HCT116 (cell line): ENCODE data around the gene OPN3. TPM values are rescaled to one million over a fixed set of nuclear protein-coding genes. Genes with fewer than 3 reads are reported as not detected.

Source experiments
- ATAC-seq: fragments of 200-7000 bp; cut with Tn5 transposase; 2 replicates; pipeline ENCODE4 v1.9.1; 2020; ENCODE audit warnings: mild to moderate bottlenecking, moderate library complexity
- BruUV-seq: library from RNA; stranded (reverse); fragments of 400-500 nt; replicated peaks from 2 replicates; lab custom pipeline; 2021; lab: Mats Ljungman, UMichigan
- CTCF ChIA-PET: fragments of 300-600 bp; sonication (Branson Sonifier 250); formaldehyde crosslinking; loops from one replicate; lab custom pipeline; 2021; ENCODE audit warnings: antibody characterized with exemption; lab: Charles Lee
- POLR2A ChIA-PET: fragments of 300-600, 350-600 bp; sonication (Branson Sonifier 250); formaldehyde crosslinking; loops from one replicate; lab custom pipeline; 2021; ENCODE audit warnings: antibody characterized with exemption; lab: Charles Lee
- RAD21 ChIA-PET, 2 experiments: fragments of 300-600 bp; sonication (Branson Sonifier 250); formaldehyde crosslinking; loops; one replicate each; lab custom pipeline; 2023; ENCODE audit warnings: low total read pairs in 2 of 2; ENCODE audit not compliant: uncharacterized antibody in 2 of 2, unreplicated experiment in 2 of 2, low non-redundant PET in 1 of 2; lab: Charles Lee
- DNase-seq: peaks from one replicate; pipeline ENCODE4 v3.0.0-alpha.2; 2010; ENCODE audit warnings: low read depth, low spot score
- H2AFZ ChIP-seq: fragments of 200-600 bp; shearing (Covaris generic), sonication (generic); 2 replicates; pipeline ENCODE4 v1.6.1; 2017; ENCODE audit warnings: low read depth, mixed run types, mixed read lengths, antibody characterized with exemption, low read length; ENCODE audit not compliant: poor library complexity, severe bottlenecking
- H3K27ac ChIP-seq: 2 replicates; pipeline ENCODE4 v1.5.1; 2012; ENCODE audit warnings: low read depth, low read length
- H3K27me3 ChIP-seq: fragments of 200-600 bp; sonication (generic); 2 replicates; pipeline ENCODE4 v1.6.1; 2016; ENCODE audit warnings: mixed run types, low read length, mixed read lengths; ENCODE audit not compliant: insufficient read depth
- H3K36me3 ChIP-seq, 2 experiments: fragments of 200-500 bp in 1 of 2; fragments of 200-600 bp in 1 of 2; sonication (Bioruptor generic) in 1 of 2; sonication (generic) in 1 of 2; 2 replicates each; pipeline versions ENCODE4 v1.5.1 to v1.6.1; 2014 to 2016; ENCODE audit warnings: low read length in 2 of 2, inconsistent platforms in 1 of 2, mixed read lengths in 1 of 2, mixed run types in 1 of 2; ENCODE audit not compliant: insufficient read depth in 2 of 2, control insufficient read depth in 1 of 2
- H3K4me1 ChIP-seq, 2 experiments: fragments of 200-600 bp in 1 of 2; sonication (generic) in 1 of 2; 2 replicates each; pipeline versions ENCODE4 v1.5.1 to v1.6.1; 2012 to 2017; ENCODE audit warnings: low read length in 2 of 2, inconsistent platforms in 1 of 2, mild to moderate bottlenecking in 1 of 2, mixed read lengths in 1 of 2, mixed run types in 1 of 2, moderate library complexity in 1 of 2; ENCODE audit not compliant: insufficient read depth in 2 of 2, control insufficient read depth in 1 of 2
- H3K4me2 ChIP-seq: fragments of 200-600 bp; sonication (generic); 2 replicates; pipeline ENCODE4 v1.6.1; 2017; ENCODE audit warnings: mixed run types, low read length, mixed read lengths
- H3K4me3 ChIP-seq, 2 experiments: fragments of 200-600 bp in 1 of 2; sonication (generic) in 1 of 2; replicated peaks in 1 of 2; 2 replicates each; pipeline ENCODE4 v1.5.1; 2011 to 2016; ENCODE audit warnings: low read length in 2 of 2, control low read depth in 1 of 2, low read depth in 1 of 2, mild to moderate bottlenecking in 1 of 2, mixed read lengths in 1 of 2, mixed run types in 1 of 2
- H3K79me2 ChIP-seq: fragments of 200-600 bp; sonication (generic); 2 replicates; pipeline ENCODE4 v1.6.1; 2017; ENCODE audit warnings: mild to moderate bottlenecking, mixed run types, low read length, moderate library complexity, mixed read lengths; ENCODE audit not compliant: insufficient read depth
- H3K9ac ChIP-seq: fragments of 200-600 bp; sonication (generic); 2 replicates; pipeline ENCODE4 v1.6.1; 2016; ENCODE audit warnings: low read length, mixed read lengths
- H3K9me2 ChIP-seq: fragments of 200-600 bp; sonication (generic), shearing (Covaris generic); 2 replicates; pipeline ENCODE4 v1.6.1; 2017; ENCODE audit warnings: mixed run types, mild to moderate bottlenecking, moderate library complexity; ENCODE audit not compliant: insufficient read depth
- H3K9me3 ChIP-seq, 2 experiments: fragments of 200-500 bp in 1 of 2; fragments of 200-600 bp in 1 of 2; sonication (Bioruptor generic) in 1 of 2; sonication (generic) in 1 of 2; 2 replicates each; pipeline ENCODE4 v1.6.1; 2014 to 2017; ENCODE audit warnings: low read length in 2 of 2, mixed read lengths in 2 of 2, inconsistent platforms in 1 of 2, low read depth in 1 of 2, mild to moderate bottlenecking in 1 of 2, mixed run types in 1 of 2, moderate library complexity in 1 of 2; ENCODE audit not compliant: control insufficient read depth in 1 of 2, insufficient read depth in 1 of 2
- H4K20me1 ChIP-seq: fragments of 200-600 bp; sonication (generic), shearing (Covaris generic); 2 replicates; pipeline ENCODE4 v1.6.1; 2017; ENCODE audit warnings: mixed run types, mild to moderate bottlenecking, moderate library complexity; ENCODE audit not compliant: insufficient read depth
- CBX3 ChIP-seq: IDR thresholded peaks from 2 replicates; pipeline ENCODE4 v1.6.1; 2012; ENCODE audit warnings: low read depth
- CEBPB ChIP-seq: IDR thresholded peaks from 2 replicates; pipeline ENCODE4 v1.6.1; 2012; ENCODE audit warnings: low read depth
- EGR1 ChIP-seq: IDR thresholded peaks from 2 replicates; pipeline ENCODE4 v1.6.1; 2012; ENCODE audit warnings: low read depth
- ELF1 ChIP-seq: IDR thresholded peaks from 2 replicates; pipeline ENCODE4 v1.6.1; 2012; ENCODE audit warnings: low read depth, borderline replicate concordance
- FOSL1 ChIP-seq: IDR thresholded peaks from 2 replicates; pipeline ENCODE4 v1.6.1; 2012; ENCODE audit warnings: low read depth
- JUND ChIP-seq: IDR thresholded peaks from 2 replicates; pipeline ENCODE4 v1.6.1; 2012
- POLR2AphosphoS5 ChIP-seq: IDR thresholded peaks from 2 replicates; pipeline ENCODE4 v1.6.1; 2011; ENCODE audit warnings: mild to moderate bottlenecking, low read depth, low read length, moderate library complexity
- RAD21 ChIP-seq: IDR thresholded peaks from 2 replicates; pipeline ENCODE4 v1.6.1; 2012; ENCODE audit warnings: low read depth, mild to moderate bottlenecking
- SIN3A ChIP-seq: IDR thresholded peaks from 2 replicates; pipeline ENCODE4 v1.6.1; 2012; ENCODE audit warnings: low read depth
- TCF7L2 ChIP-seq: IDR thresholded peaks from 2 replicates; pipeline ENCODE4 v1.7.0; 2011; ENCODE audit warnings: borderline replicate concordance, inconsistent platforms; ENCODE audit not compliant: insufficient read depth, insufficient read length; ENCODE audit errors: extremely low read depth
- YY1 ChIP-seq: IDR thresholded peaks from 2 replicates; pipeline ENCODE4 v1.6.1; 2011; ENCODE audit warnings: low read length, low read depth, moderate library complexity, mild to moderate bottlenecking; ENCODE audit not compliant: insufficient replicate concordance; ENCODE audit errors: extremely low read depth
- ZFX ChIP-seq: fragments of 450-650 bp; IDR thresholded peaks from 2 replicates; pipeline ENCODE4 v1.6.1; 2017
- intact Hi-C: fragments of 100-400 bp; cut with micrococcal nuclease; formaldehyde crosslinking; loops from 2 replicates; pipeline ENCODE4 v1.10.0; 2022
- total RNA-seq: library from RNA; stranded (reverse); gene quantifications from one replicate; pipeline ENCODE4 v1.2.1, GENCODE V29; 2021; ENCODE audit not compliant: unreplicated experiment
- TF ChIP-seq, protein P1 (sequence below), 3 experiments: fragments of 200-600 bp in 1 of 3; sonication (generic) in 1 of 3; IDR thresholded peaks in 2 of 3; conservative IDR thresholded peaks in 1 of 3; 2 replicates each; pipeline ENCODE4 v1.5.1; 2012 to 2017; ENCODE audit warnings: low read depth in 2 of 3, low read length in 2 of 3, antibody characterized with exemption in 1 of 3, borderline replicate concordance in 1 of 3, control low read depth in 1 of 3, mild to moderate bottlenecking in 1 of 3, mixed read lengths in 1 of 3, mixed run types in 1 of 3, moderate library complexity in 1 of 3; ENCODE audit not compliant: insufficient read depth in 1 of 3
- TF ChIP-seq, protein P2 (sequence below): IDR thresholded peaks from 2 replicates; pipeline ENCODE4 v1.6.1; 2012
- TF ChIP-seq, protein P3 (sequence below): IDR thresholded peaks from 2 replicates; pipeline ENCODE4 v1.6.1; 2012

The OPN3 gene
- total RNA-seq, 1 experiment from 2014 or later, result 6.1 TPM

DNA sequence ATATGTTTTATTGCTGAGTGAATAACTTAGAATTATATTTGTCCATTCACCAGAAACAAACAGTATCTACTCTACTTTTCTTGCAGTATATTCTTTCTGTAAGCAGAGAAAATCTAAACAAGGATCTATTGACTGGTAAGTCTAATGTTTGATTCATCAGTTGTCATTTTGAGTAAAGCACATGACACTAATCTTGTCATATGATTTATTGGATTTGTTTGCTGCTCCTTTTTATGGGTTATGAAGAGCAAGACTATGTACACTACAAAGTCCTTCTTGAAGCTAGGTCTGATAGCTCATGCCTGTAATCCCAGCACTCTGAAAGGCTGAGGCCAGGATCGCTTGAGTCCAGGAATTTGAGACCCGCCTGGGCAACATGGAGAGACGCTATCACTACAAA, 84.6 kb downstream of the OPN3 start:
- no peak for ATAC-seq
- no peak overlapping the region for H3K4me3 ChIP-seq
- H3K4me2 ChIP-seq, result no peak overlapping the region
- no peaks in the 10 kb centered on the region for H3K79me2 ChIP-seq
- H3K4me1 ChIP-seq, result no peaks in the 10 kb centered on the region
- RAD21 ChIA-PET, result no interaction called here
- intact Hi-C loops, result no loop called here
- TF ChIP-seq EGR1, result no peak
- TF ChIP-seq, protein P1, sequence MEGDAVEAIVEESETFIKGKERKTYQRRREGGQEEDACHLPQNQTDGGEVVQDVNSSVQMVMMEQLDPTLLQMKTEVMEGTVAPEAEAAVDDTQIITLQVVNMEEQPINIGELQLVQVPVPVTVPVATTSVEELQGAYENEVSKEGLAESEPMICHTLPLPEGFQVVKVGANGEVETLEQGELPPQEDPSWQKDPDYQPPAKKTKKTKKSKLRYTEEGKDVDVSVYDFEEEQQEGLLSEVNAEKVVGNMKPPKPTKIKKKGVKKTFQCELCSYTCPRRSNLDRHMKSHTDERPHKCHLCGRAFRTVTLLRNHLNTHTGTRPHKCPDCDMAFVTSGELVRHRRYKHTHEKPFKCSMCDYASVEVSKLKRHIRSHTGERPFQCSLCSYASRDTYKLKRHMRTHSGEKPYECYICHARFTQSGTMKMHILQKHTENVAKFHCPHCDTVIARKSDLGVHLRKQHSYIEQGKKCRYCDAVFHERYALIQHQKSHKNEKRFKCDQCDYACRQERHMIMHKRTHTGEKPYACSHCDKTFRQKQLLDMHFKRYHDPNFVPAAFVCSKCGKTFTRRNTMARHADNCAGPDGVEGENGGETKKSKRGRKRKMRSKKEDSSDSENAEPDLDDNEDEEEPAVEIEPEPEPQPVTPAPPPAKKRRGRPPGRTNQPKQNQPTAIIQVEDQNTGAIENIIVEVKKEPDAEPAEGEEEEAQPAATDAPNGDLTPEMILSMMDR (IDR thresholded peaks at IDR 0.05 in 2 of 3, conservative IDR thresholded peaks at IDR 0.05 in 1 of 3; ENCODE audit: borderline replicate concordance in 1 of 3, insufficient read depth in 1 of 3, low read depth in 2 of 3, low read length in 2 of 3), result no peak
- no peak for TF ChIP-seq SIN3A
- no peak for TF ChIP-seq ZFX
- TF ChIP-seq POLR2AphosphoS5, result no peak
- no peak for TF ChIP-seq CEBPB
- no peak for TF ChIP-seq RAD21
- no peaks in the 10 kb centered on the region for H3K36me3 ChIP-seq
- POLR2A ChIA-PET, result no interaction called here
- H3K27me3 ChIP-seq, result no peaks in the 10 kb centered on the region
- no TSS peak for BruUV-seq
- no peak overlapping the region for H2AFZ ChIP-seq
- H3K9me2 ChIP-seq, result no peaks in the 10 kb centered on the region; the same call in 1 of the 2 replicates
- H3K9ac ChIP-seq, result no peak overlapping the region
- H4K20me1 ChIP-seq, result no peaks in the 10 kb centered on the region
- no peak overlapping the region for H3K27ac ChIP-seq
- CTCF ChIA-PET, result no interaction called here
- H3K9me3 ChIP-seq, result no peaks in the 10 kb centered on the region
- no peak for DNase-seq

DNA sequence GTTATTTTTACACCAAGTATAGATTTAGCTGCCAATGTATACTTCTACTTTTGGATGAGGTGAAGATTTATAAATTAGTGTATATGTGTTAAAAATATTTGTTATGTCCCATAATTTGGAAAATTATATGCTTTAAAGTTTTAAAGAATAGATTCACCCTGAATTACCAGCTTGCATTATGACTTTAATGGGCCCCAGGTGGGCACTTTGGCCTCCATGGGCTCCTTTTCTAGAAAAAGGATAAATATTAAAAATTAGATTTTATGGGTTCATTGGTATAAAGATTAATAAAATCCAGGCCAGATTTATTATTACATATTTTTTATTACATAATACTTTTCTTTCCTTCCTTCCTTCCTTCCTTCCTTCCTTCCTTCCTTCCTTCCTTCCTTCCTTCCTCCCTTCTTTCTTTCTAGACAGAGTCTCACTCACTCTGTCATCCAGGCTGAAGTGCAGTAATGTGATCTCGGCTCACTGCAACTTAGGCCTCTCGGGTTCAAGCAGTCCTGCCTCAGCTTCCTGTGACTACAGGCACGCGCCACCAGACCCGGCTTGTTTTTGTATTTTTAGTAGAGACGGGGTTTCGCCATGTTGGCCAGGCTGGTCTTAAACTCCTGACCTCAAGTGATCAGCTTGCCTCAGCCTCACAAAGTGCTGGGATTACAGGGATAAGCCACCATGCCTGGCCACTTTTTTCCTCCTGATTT, 86.1 kb downstream of the OPN3 start:
- RAD21 ChIA-PET, result no interaction called here
- H3K9ac ChIP-seq, result no peak overlapping the region
- no peaks in the 10 kb centered on the region for H3K79me2 ChIP-seq
- no peak overlapping the region for H3K4me2 ChIP-seq
- DNase-seq (no peak), ATAC-seq (no peak)
- POLR2A ChIA-PET, result no interaction called here
- no peak overlapping the region for H2AFZ ChIP-seq
- no peak overlapping the region for H3K4me3 ChIP-seq
- H3K36me3 ChIP-seq, result no peaks in the 10 kb centered on the region
- BruUV-seq, result no TSS peak
- no peaks in the 10 kb centered on the region for H3K4me1 ChIP-seq
- no peak overlapping the region for H3K27ac ChIP-seq
- H3K9me3 ChIP-seq, result no peaks in the 10 kb centered on the region
- no peaks in the 10 kb centered on the region for H4K20me1 ChIP-seq
- intact Hi-C loops, result no loop called here
- no peaks in the 10 kb centered on the region for H3K27me3 ChIP-seq
- H3K9me2 ChIP-seq, result no peaks in the 10 kb centered on the region; the same call in 1 of the 2 replicates
- CTCF ChIA-PET, result no interaction called here
- TF ChIP-seq ELF1 (no peak), FOSL1 (no peak), SIN3A (no peak), CBX3 (no peak), EGR1 (no peak), POLR2AphosphoS5 (no peak), YY1 (no peak), TCF7L2 (no peak), JUND (no peak)
- TF ChIP-seq, protein P1 (IDR thresholded peaks at IDR 0.05 in 2 of 3, conservative IDR thresholded peaks at IDR 0.05 in 1 of 3; ENCODE audit: borderline replicate concordance in 1 of 3, insufficient read depth in 1 of 3, low read depth in 2 of 3, low read length in 2 of 3), result no peak
- TF ChIP-seq, protein P2, sequence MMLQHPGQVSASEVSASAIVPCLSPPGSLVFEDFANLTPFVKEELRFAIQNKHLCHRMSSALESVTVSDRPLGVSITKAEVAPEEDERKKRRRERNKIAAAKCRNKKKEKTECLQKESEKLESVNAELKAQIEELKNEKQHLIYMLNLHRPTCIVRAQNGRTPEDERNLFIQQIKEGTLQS, result no peak
- TF ChIP-seq, protein P3, sequence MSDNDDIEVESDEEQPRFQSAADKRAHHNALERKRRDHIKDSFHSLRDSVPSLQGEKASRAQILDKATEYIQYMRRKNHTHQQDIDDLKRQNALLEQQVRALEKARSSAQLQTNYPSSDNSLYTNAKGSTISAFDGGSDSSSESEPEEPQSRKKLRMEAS, result no peak
